GM20000 (cell line): ENCODE measurements around the gene MYORG.

Experiments
- DNase-seq: peaks from one replicate; pipeline ENCODE4 v3.0.0; 2012; ENCODE audit warnings: low spot score
- CTCF ChIP-seq: IDR thresholded peaks from 2 replicates; pipeline ENCODE4 v1.5.1; 2012; ENCODE audit warnings: mild to moderate bottlenecking, control low read depth; ENCODE audit errors: extremely low read depth, missing control alignments

MYORG gene

GRCh38 chr9:34396276-34397214, 19.8 kb upstream of the MYORG start:
- no peak for DNase-seq

GRCh38 chr9:34392511-34392910, 15.8 kb upstream of the MYORG start:
- DNase-seq, result no peak
- TF ChIP-seq CTCF, result no peak

More at GRCh38 chr9:34396276-34397214, 19.8 kb upstream of the MYORG start:
- no peak for TF ChIP-seq CTCF

GRCh38 chr9:34387239-34387638, 10.5 kb upstream of the MYORG start:
- DNase-seq, result no peak
- TF ChIP-seq CTCF, result no peak

GRCh38 chr9:34386656-34387055, 10.0 kb upstream of the MYORG start:
- no peak for DNase-seq
- TF ChIP-seq CTCF, result no peak

GRCh38 chr9:34385561-34386230, 9.0 kb upstream of the MYORG start:
- no peak for TF ChIP-seq CTCF
- DNase-seq, result no peak

GRCh38 chr9:34384368-34385165, 7.9 kb upstream of the MYORG start:
- no peak for DNase-seq
- TF ChIP-seq CTCF, result no peak
